ENCODE measurements around the gene LIMS2. TPM values are rescaled to one million over a fixed set of nuclear protein-coding genes. Genes with fewer than 3 reads are reported as not detected.
A peak's percentile ranks its signal among the peaks of the same experiment; 100 is the strongest.

The LIMS2 gene
- total RNA-seq, 6 donors from 2014 or later: 33.6 to 169 (median 109) TPM

GRCh38 chr2:127653421-127654083 is 21.8 kb downstream of the LIMS2 start:
- WGBS, 2 donors: 86 to 89% methylated on average over 13 to 15 of the region's 16 CpGs
- peak in 1 of 2 donors; percentile 53 for DNase-seq
- Histone ChIP-seq H3K27ac (peak overlapping the region; percentile 0 to 84 (median 72)), H3K27me3 (no peaks in the 10 kb centered on the region), H3K36me3 (peaks cover 0 to 65% (median 14%) of the 10 kb centered on the region in 4 donors), H3K9me3 (no peaks in the 10 kb centered on the region), H3K4me3 (no peak overlapping the region), H3K4me1 (peaks cover 35 to 58% (median 52%) of the 10 kb centered on the region in 4 donors)
- TF ChIP-seq EP300 (IDR thresholded peaks at IDR 0.05): no peak
- no peak for TF ChIP-seq CTCF (IDR thresholded peaks at IDR 0.05)
- no peak for TF ChIP-seq POLR2A (IDR thresholded peaks at IDR 0.05)
- TF ChIP-seq POLR2AphosphoS5 (IDR thresholded peaks at IDR 0.05): no peak
- no peak for ATAC-seq (ENCODE audit: low FRiP score in 2 of 2)

- TF ChIP-seq CTCF (IDR thresholded peaks at IDR 0.05): no peak
- TF ChIP-seq POLR2AphosphoS5 (IDR thresholded peaks at IDR 0.05): no peak
- TF ChIP-seq EP300 (IDR thresholded peaks at IDR 0.05): no peak
- TF ChIP-seq POLR2A (IDR thresholded peaks at IDR 0.05): no peak
- H3K4me1 ChIP-seq: peaks cover 35 to 56% (median 52%) of the 10 kb centered on the region in 4 donors
Observed at GRCh38 chr2:127652786-127653357, 22.5 kb downstream of the LIMS2 start.

GRCh38 chr2:127651971-127652550 is 23.3 kb downstream of the LIMS2 start:
- Histone ChIP-seq H3K4me1 (peaks cover 35 to 57% (median 51%) of the 10 kb centered on the region in 4 donors), H3K27ac (peak overlapping the region in 3 of 4 donors; percentile 67 to 84 (median 76)), H3K36me3 (peaks cover 0 to 55% (median 12%) of the 10 kb centered on the region in 4 donors), H3K4me3 (no peak overlapping the region), H3K27me3 (no peaks in the 10 kb centered on the region), H3K9me3 (no peaks in the 10 kb centered on the region)
- no peak for DNase-seq
- 71 to 79% methylated on average over 8 to 14 of the region's 14 CpGs for WGBS, 2 donors
- peak in 1 of 2 donors; percentile 16 for ATAC-seq (ENCODE audit: low FRiP score in 2 of 2)
- no peak for TF ChIP-seq POLR2AphosphoS5 (IDR thresholded peaks at IDR 0.05)
- TF ChIP-seq CTCF (IDR thresholded peaks at IDR 0.05): no peak
- no peak for TF ChIP-seq POLR2A (IDR thresholded peaks at IDR 0.05)
- no peak for TF ChIP-seq EP300 (IDR thresholded peaks at IDR 0.05)

More at GRCh38 chr2:127652786-127653357, 22.5 kb downstream of the LIMS2 start:
- 79 to 82% methylated on average over 21 to 25 of the region's 25 CpGs for WGBS, 2 donors
- H3K27ac ChIP-seq: peak overlapping the region; percentile 0 to 84 (median 72)
- ATAC-seq (ENCODE audit: low FRiP score in 2 of 2) (no peak), DNase-seq (peak in 1 of 2 donors; percentile 57)
- H3K27me3 ChIP-seq: no peaks in the 10 kb centered on the region
- no peaks in the 10 kb centered on the region for H3K9me3 ChIP-seq
- peaks cover 0 to 63% (median 14%) of the 10 kb centered on the region in 4 donors for H3K36me3 ChIP-seq
- no peak overlapping the region for H3K4me3 ChIP-seq

- peak overlapping the region in 2 of 4 donors; percentile 67 to 84 for H3K27ac ChIP-seq
- no peak for TF ChIP-seq CTCF (IDR thresholded peaks at IDR 0.05)
- TF ChIP-seq EP300 (IDR thresholded peaks at IDR 0.05): no peak
- no peak for TF ChIP-seq POLR2AphosphoS5 (IDR thresholded peaks at IDR 0.05)
- TF ChIP-seq POLR2A (IDR thresholded peaks at IDR 0.05): no peak
- WGBS, 2 donors: 92 to 97% methylated on average over 10 to 29 of the region's 29 CpGs
Observed at GRCh38 chr2:127651381-127651809, 23.9 kb downstream of the LIMS2 start.

More at GRCh38 chr2:127651381-127651809, 23.9 kb downstream of the LIMS2 start:
- Histone ChIP-seq H3K4me1 (peaks cover 38 to 57% (median 51%) of the 10 kb centered on the region in 4 donors), H3K36me3 (peaks cover 0 to 48% (median 10%) of the 10 kb centered on the region in 4 donors), H3K4me3 (no peak overlapping the region), H3K27me3 (no peaks in the 10 kb centered on the region), H3K9me3 (no peaks in the 10 kb centered on the region)
- DNase-seq (peak in 1 of 2 donors; percentile 77), ATAC-seq (ENCODE audit: low FRiP score in 2 of 2) (no peak)

Data from upper lobe of left lung (tissue), 6 donors.